ENCODE measurements around the gene ZNF223. TPM values are rescaled to one million over a fixed set of nuclear protein-coding genes. Genes with fewer than 3 reads are reported as not detected.

ZNF223 gene
- total and polyA plus RNA-seq, 9 of the 15 experiments (the other 6 are each of a cell fraction or from before 2014, with no cell fraction given) = 0.21 to 1.8 (median 0.71) TPM

- TF ChIP-seq, protein P1, sequence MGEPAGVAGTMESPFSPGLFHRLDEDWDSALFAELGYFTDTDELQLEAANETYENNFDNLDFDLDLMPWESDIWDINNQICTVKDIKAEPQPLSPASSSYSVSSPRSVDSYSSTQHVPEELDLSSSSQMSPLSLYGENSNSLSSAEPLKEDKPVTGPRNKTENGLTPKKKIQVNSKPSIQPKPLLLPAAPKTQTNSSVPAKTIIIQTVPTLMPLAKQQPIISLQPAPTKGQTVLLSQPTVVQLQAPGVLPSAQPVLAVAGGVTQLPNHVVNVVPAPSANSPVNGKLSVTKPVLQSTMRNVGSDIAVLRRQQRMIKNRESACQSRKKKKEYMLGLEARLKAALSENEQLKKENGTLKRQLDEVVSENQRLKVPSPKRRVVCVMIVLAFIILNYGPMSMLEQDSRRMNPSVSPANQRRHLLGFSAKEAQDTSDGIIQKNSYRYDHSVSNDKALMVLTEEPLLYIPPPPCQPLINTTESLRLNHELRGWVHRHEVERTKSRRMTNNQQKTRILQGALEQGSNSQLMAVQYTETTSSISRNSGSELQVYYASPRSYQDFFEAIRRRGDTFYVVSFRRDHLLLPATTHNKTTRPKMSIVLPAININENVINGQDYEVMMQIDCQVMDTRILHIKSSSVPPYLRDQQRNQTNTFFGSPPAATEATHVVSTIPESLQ (CRISPR knock-in tag; IDR thresholded peaks at IDR 0.05) = no peak
- TF ChIP-seq, protein P2, sequence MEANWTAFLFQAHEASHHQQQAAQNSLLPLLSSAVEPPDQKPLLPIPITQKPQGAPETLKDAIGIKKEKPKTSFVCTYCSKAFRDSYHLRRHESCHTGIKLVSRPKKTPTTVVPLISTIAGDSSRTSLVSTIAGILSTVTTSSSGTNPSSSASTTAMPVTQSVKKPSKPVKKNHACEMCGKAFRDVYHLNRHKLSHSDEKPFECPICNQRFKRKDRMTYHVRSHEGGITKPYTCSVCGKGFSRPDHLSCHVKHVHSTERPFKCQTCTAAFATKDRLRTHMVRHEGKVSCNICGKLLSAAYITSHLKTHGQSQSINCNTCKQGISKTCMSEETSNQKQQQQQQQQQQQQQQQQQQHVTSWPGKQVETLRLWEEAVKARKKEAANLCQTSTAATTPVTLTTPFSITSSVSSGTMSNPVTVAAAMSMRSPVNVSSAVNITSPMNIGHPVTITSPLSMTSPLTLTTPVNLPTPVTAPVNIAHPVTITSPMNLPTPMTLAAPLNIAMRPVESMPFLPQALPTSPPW (CRISPR knock-in tag; IDR thresholded peaks at IDR 0.05) = peak; percentile 97
- TF ChIP-seq COPS2 (conservative IDR thresholded peaks at IDR 0.05) = no peak
- no peak for TF ChIP-seq ZNF121 (CRISPR knock-in tag; conservative IDR thresholded peaks at IDR 0.05)
- TF ChIP-seq MIER1 (IDR thresholded peaks at IDR 0.05; ENCODE audit: low read depth) = no peak
- no peak for TF ChIP-seq SMAD1 (IDR thresholded peaks at IDR 0.05; ENCODE audit: low read depth, low read length, partially characterized antibody)
- TF ChIP-seq L3MBTL2 (IDR thresholded peaks at IDR 0.05) = peak; percentile 95
- no peak for TF ChIP-seq BMI1 (IDR thresholded peaks at IDR 0.05; ENCODE audit: low read length)
- TF ChIP-seq ZNF717 (CRISPR knock-in tag; IDR thresholded peaks at IDR 0.05) = no peak
- TF ChIP-seq MAZ (CRISPR knock-in tag; conservative IDR thresholded peaks at IDR 0.05 in 1 of 2, IDR thresholded peaks at IDR 0.05 in 1 of 2) = peak; percentile 44 to 90; a peak in 3 of 4 replicates
- no peak for TF ChIP-seq ZNF407 (IDR thresholded peaks at IDR 0.05; ENCODE audit: low read depth)
- TF ChIP-seq, protein P3, sequence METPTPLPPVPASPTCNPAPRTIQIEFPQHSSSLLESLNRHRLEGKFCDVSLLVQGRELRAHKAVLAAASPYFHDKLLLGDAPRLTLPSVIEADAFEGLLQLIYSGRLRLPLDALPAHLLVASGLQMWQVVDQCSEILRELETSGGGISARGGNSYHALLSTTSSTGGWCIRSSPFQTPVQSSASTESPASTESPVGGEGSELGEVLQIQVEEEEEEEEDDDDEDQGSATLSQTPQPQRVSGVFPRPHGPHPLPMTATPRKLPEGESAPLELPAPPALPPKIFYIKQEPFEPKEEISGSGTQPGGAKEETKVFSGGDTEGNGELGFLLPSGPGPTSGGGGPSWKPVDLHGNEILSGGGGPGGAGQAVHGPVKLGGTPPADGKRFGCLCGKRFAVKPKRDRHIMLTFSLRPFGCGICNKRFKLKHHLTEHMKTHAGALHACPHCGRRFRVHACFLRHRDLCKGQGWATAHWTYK (CRISPR knock-in tag; IDR thresholded peaks at IDR 0.05) = no peak
- no peak for TF ChIP-seq FIP1L1 (IDR thresholded peaks at IDR 0.05; ENCODE audit: low read depth, low read length, poor library complexity, severe bottlenecking)
- TF ChIP-seq BRD4 (IDR thresholded peaks at IDR 0.05) = no peak
- no peak for TF ChIP-seq ZFP30 (CRISPR knock-in tag; IDR thresholded peaks at IDR 0.05; ENCODE audit: borderline replicate concordance)
Observed at GRCh38 chr19:44071824-44072542, 20.1 kb downstream of the ZNF223 start, which contains the start of gene ZNF284 (continued).
